Measurements from ENCODE around the gene CITED4.

Gene CITED4

GRCh38 chr1:40872276-40872675 lies 10.1 kb upstream of the CITED4 start:
- Mint-ChIP-seq H3K27ac (no peak overlapping the region), H3K36me3 (no peaks in the 10 kb centered on the region)
- no peak for DNase-seq (ENCODE audit: low spot score in 2 of 2)

DNA sequence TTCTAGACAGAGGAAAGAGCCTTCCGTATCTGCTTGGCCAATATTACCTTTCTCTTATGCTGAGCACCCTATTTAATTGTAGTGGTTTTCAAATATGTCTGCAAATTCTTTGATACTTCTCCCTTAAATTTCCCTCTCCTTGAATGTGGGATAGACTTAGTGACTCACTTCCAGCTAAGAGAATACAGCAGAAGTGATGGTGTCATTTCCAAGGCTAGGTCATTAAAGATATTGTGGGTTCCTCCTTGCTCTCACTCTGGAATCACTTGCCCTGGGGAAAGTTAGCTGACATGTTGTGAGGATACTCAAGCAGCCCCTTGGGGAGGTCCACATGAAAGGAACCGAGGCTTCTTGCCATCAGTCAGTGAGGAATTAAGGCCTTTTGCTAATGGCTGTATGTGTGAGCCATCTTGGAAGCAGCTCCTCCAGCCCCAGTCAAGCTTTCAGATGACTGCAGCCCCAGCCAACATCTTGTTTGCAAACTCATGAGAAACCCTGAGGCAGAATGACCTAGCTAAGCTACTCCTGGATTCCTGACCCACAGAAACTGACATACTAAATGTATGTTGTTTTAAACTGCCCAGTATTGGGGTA lies 8.1 kb upstream of the CITED4 start:
- H3K27ac Mint-ChIP-seq: no peak overlapping the region
- H3K4me1 Mint-ChIP-seq: peaks cover 26% of the 10 kb centered on the region
- H3K4me3 Mint-ChIP-seq: no peak overlapping the region
- ATAC-seq (no peak), DNase-seq (ENCODE audit: low spot score in 2 of 2) (no peak)
- H3K36me3 Mint-ChIP-seq: no peaks in the 10 kb centered on the region
- H3K9me3 Mint-ChIP-seq: no peaks in the 10 kb centered on the region

More at GRCh38 chr1:40872276-40872675, 10.1 kb upstream of the CITED4 start:
- ATAC-seq: no peak
- Mint-ChIP-seq H3K4me1 (peaks cover 44% of the 10 kb centered on the region), H3K4me3 (no peak overlapping the region), H3K9me3 (peaks cover 3% of the 10 kb centered on the region)

DNA sequence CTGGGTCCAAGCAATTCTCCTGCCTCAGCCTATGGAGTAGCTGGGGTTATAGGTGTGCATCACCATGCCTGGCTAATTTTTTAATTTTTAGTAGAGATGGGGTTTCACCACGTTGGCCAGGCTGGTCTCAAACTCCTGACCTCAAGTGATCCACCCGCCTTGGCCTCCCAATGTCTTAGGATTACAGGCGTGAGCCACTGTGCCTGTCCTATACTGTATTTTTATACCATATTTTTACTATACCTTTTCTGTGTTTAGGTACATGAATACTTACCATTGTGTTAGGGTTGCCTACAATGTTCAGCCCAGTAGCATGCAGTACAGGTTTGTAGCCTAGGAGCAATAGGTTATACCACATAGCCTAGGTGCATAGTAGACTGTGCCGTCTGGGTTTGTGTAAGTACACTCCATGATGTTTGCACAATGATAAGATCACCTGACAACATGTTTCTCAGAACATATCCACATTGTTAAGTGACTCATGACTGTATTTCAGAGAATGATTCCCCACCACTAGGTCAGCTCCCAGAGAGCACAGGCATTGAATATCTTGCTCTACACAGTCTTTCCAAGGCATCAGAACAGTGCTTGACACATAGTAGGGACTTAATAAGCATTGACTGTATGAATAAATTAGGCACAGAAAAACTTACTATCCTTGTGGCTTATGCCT lies 6.0 kb upstream of the CITED4 start:
- ATAC-seq: peak; percentile 91
- no peaks in the 10 kb centered on the region for H3K36me3 Mint-ChIP-seq
- no peak overlapping the region for H3K4me3 Mint-ChIP-seq
- H3K4me1 Mint-ChIP-seq: peaks cover 11% of the 10 kb centered on the region
- H3K9me3 Mint-ChIP-seq: no peaks in the 10 kb centered on the region
- no peak overlapping the region for H3K27ac Mint-ChIP-seq
- no peak for DNase-seq (ENCODE audit: low spot score in 2 of 2)

DNA sequence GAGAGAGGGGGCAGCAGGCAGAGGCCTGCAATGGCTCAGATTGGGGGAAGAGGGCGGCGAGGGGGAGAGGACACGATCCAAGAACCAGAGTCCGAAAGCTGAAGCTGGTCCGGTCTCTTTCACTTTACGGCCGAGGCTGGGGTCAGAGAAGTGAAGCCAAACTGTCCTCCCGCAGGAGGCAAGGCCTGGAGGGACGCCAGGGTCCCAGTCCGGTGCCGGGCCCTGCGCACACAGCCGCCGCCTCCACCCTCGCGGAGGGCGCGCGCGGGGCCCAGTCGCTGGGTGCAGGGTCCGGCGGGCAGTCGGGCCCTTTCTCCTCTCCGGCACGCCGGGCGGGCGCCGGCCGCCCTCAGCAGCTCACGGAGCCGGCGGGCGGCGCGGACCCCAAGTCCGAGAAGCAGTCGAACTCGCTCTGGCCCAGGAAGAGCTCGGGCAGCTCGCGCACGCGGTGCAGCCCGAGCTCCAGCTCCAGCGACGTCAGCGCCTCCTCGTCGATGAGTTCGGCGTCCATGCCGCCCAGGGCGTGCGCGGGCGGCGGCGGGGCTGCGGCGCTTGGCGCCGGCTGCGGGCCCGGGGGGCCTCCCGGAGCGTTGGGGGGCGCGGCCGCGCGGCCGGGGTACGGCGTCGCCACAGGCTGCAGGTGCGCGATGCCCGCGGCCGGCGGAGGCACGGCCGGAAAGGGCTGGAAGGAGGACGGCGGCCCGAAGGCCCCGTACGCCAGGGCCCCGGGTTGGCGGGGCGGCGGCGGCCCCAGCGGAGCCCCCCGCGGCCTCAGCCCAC lies 749 bp downstream of the CITED4 start:
- no peaks in the 10 kb centered on the region for H3K36me3 Mint-ChIP-seq
- peaks cover 14% of the 10 kb centered on the region for H3K4me1 Mint-ChIP-seq
- H3K27ac Mint-ChIP-seq: peak overlapping the region; percentile 26
- ATAC-seq: peak; percentile 14
- no peak for DNase-seq (ENCODE audit: low spot score in 2 of 2)
- H3K9me3 Mint-ChIP-seq: no peaks in the 10 kb centered on the region
- H3K4me3 Mint-ChIP-seq: peak overlapping the region; percentile 75

DNA sequence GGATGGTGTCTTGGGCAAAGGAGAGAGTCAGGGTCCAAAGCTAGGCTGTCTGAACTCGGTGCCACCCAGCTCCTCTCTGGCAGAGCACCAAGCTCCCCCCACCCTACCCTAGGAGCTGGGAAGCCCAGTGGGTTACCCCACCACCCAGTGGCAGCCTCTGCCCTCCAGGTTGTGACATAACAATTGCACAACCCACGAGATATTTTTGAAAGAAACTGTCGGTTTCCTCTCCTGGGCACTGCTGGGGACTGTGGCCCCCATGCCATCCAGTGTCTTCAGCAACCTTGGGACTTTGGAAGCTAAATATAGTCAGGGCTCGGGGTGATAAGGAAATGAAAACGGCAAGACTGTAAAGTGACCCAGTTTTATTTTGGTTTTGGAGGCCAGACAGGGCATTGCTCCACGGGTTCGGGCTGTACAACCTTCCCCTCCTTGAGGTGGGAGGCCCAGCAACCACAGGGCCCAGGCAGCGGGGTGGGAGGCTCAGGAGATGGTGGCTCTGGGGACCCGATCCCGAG lies 1.4 kb downstream of the CITED4 start:
- no peak for DNase-seq (ENCODE audit: low spot score in 2 of 2)
- ATAC-seq: no peak
- Mint-ChIP-seq H3K36me3 (no peaks in the 10 kb centered on the region), H3K27ac (peak overlapping the region; percentile 26), H3K4me1 (peaks cover 14% of the 10 kb centered on the region), H3K9me3 (no peaks in the 10 kb centered on the region), H3K4me3 (peak overlapping the region; percentile 75)

GRCh38 chr1:40858856-40859416 lies 3.2 kb downstream of the CITED4 start:
- H3K36me3 Mint-ChIP-seq: no peaks in the 10 kb centered on the region
- no peak overlapping the region for H3K27ac Mint-ChIP-seq
- peaks cover 14% of the 10 kb centered on the region for H3K4me1 Mint-ChIP-seq
- no peak overlapping the region for H3K4me3 Mint-ChIP-seq
- H3K9me3 Mint-ChIP-seq: no peaks in the 10 kb centered on the region
- DNase-seq (ENCODE audit: low spot score in 2 of 2) (no peak), ATAC-seq (no peak)

DNA sequence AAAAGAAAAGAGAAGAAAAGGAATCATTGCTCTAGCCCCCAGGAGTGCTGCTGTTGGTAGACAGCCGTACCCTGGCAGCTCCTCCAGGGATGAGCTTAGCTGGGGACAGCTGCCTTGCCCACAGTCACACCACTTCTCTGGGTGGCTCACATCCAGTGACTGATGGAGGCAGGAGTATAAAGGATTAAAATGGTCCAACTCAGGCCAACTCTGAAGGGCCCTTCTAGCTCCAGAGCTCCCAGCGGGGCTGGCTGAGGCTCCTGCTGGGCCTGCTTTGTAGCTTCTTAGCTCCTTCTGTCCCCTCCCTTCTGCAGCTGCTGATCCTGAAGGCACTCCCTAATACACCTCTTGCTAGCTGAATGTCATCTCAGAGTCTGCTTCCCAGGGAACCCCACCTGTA lies 4.4 kb downstream of the CITED4 start:
- peaks cover 11% of the 10 kb centered on the region for H3K4me1 Mint-ChIP-seq
- DNase-seq (ENCODE audit: low spot score in 2 of 2) (no peak), ATAC-seq (no peak)
- no peak overlapping the region for H3K27ac Mint-ChIP-seq
- no peaks in the 10 kb centered on the region for H3K36me3 Mint-ChIP-seq
- no peaks in the 10 kb centered on the region for H3K9me3 Mint-ChIP-seq
- H3K4me3 Mint-ChIP-seq: no peak overlapping the region

DNA sequence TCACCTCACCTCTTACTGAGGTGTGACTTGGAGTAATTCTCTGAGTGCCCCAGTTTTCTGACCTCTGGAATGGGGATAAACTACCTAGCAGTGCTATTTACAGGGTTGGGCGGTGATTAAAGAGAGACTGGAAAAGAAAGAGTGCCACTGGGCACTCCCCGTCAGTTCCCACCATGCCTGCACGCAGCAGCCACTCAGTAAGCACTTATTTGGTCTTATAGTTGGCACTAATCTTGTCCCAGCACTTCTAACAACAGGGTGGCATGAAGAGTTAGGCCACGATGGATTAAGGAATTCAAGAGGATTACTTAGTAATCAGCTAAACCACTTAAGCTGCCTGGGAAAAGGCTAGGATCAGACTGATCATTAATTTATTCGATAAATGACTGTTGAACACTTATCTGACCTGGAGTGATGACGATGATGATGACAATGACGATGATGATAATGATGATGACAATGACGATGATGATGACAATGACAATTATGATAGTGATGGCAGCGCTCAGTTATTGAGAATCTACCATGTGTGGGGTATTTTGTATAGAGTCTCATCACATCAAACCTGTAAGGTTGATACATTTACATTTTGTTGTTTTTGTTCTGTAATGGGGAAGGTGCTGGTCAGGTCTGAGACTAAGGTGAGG lies 5.4 kb downstream of the CITED4 start:
- ATAC-seq (no peak), DNase-seq (ENCODE audit: low spot score in 2 of 2) (no peak)
- no peaks in the 10 kb centered on the region for H3K36me3 Mint-ChIP-seq
- no peak overlapping the region for H3K4me3 Mint-ChIP-seq
- no peak overlapping the region for H3K27ac Mint-ChIP-seq
- H3K4me1 Mint-ChIP-seq: peaks cover 7% of the 10 kb centered on the region
- H3K9me3 Mint-ChIP-seq: no peaks in the 10 kb centered on the region

DNA sequence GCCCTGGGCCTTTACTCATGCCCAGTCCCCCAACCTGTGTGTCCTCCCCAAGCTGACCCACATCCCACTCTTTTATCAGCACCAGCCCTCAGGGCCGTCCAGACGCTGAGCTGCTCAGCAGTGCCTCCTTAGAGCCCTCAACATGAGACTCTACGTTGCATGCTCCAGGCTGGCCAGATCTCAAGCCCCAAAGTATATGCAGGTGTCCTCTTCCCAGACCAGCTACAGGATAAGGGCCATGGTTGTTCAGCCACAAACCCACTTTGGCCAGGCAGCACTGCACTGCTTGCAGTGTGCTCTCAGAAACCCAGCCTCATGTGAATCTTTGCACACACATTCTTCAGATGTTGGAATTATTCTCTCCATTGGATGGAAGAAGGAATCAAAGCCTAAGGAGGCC lies 6.0 kb downstream of the CITED4 start:
- H3K27ac Mint-ChIP-seq: no peak overlapping the region
- H3K9me3 Mint-ChIP-seq: no peaks in the 10 kb centered on the region
- no peak for ATAC-seq
- peaks cover 7% of the 10 kb centered on the region for H3K4me1 Mint-ChIP-seq
- no peaks in the 10 kb centered on the region for H3K36me3 Mint-ChIP-seq
- no peak for DNase-seq (ENCODE audit: low spot score in 2 of 2)
- no peak overlapping the region for H3K4me3 Mint-ChIP-seq

- DNase-seq (ENCODE audit: low spot score in 2 of 2) (no peak), ATAC-seq (no peak)
- H3K4me1 Mint-ChIP-seq: peaks cover under 1% of the 10 kb centered on the region
- no peak overlapping the region for H3K27ac Mint-ChIP-seq
- H3K9me3 Mint-ChIP-seq: no peaks in the 10 kb centered on the region
- H3K4me3 Mint-ChIP-seq: no peak overlapping the region
- H3K36me3 Mint-ChIP-seq: no peaks in the 10 kb centered on the region
These were observed 6.7 kb downstream of the CITED4 start for GRCh38 chr1:40855513-40855912.

GRCh38 chr1:40853885-40854170 lies 8.3 kb downstream of the CITED4 start:
- H3K4me1 Mint-ChIP-seq: no peaks in the 10 kb centered on the region
- H3K36me3 Mint-ChIP-seq: no peaks in the 10 kb centered on the region
- no peaks in the 10 kb centered on the region for H3K9me3 Mint-ChIP-seq
- ATAC-seq: no peak
- H3K27ac Mint-ChIP-seq: no peak overlapping the region
- DNase-seq (ENCODE audit: low spot score in 2 of 2): no peak
- H3K4me3 Mint-ChIP-seq: no peak overlapping the region

- H3K36me3 Mint-ChIP-seq: no peaks in the 10 kb centered on the region
These were observed 8.9 kb downstream of the CITED4 start for GRCh38 chr1:40853113-40853884.

GRCh38 chr1:40851643-40852042 lies 10.5 kb downstream of the CITED4 start:
- no peak overlapping the region for H3K27ac Mint-ChIP-seq
- ATAC-seq (no peak), DNase-seq (ENCODE audit: low spot score in 2 of 2) (no peak)
- no peaks in the 10 kb centered on the region for H3K36me3 Mint-ChIP-seq
- H3K9me3 Mint-ChIP-seq: no peaks in the 10 kb centered on the region
- no peak overlapping the region for H3K4me3 Mint-ChIP-seq
- no peaks in the 10 kb centered on the region for H3K4me1 Mint-ChIP-seq

More at GRCh38 chr1:40853113-40853884, 8.9 kb downstream of the CITED4 start:
- H3K4me3 Mint-ChIP-seq: no peak overlapping the region
- ATAC-seq (no peak), DNase-seq (ENCODE audit: low spot score in 2 of 2) (no peak)
- H3K27ac Mint-ChIP-seq: no peak overlapping the region
- no peaks in the 10 kb centered on the region for H3K4me1 Mint-ChIP-seq
- H3K9me3 Mint-ChIP-seq: no peaks in the 10 kb centered on the region

DNA sequence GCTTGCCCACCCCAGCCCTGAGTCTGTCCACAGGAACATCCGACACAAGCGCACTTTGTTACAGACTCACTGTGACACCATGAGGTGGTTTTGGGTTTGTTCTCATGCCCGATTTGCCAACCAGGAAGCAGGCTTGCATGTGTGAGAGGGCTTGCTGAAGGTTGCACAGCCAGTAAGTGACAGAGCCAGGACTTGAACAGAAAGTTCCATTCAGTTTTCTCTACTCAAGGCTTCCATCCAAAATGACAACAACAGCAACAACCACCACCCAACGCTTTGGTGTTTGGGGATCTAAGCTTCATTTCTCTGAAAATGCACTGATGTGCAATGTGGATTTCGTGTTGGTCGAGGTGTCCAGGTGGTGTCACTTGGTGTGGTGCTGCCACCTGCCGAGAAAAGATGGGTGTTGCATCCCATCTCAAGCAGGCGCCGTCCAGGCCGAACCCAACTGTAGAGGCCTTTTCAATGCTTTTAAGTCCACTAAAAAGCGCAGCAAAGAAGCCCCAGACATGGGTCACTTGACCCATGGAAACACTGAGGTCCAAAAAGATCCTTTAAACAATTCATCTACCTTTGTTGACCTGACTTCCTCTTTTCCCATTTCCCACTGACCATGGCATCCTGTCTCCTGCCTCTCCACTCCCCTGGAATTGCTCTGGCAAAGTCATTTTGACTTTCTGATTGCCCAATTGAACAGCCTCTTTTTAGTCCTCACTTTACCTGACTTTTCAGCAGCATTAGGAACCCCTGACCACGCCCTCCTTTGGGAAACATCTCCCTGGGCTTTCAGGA lies 12.2 kb downstream of the CITED4 start:
- H3K4me3 Mint-ChIP-seq: no peak overlapping the region
- peak overlapping the region; percentile 57 for H3K27ac Mint-ChIP-seq
- H3K36me3 Mint-ChIP-seq: no peaks in the 10 kb centered on the region
- peak; percentile 75 to 87 for DNase-seq (ENCODE audit: low spot score in 2 of 2)
- H3K4me1 Mint-ChIP-seq: no peaks in the 10 kb centered on the region
- no peaks in the 10 kb centered on the region for H3K9me3 Mint-ChIP-seq
- ATAC-seq: peak; percentile 88
